Measurements from ENCODE around the gene ALG12.

GRCh38 chr22:49894322-49895054 lies 23.8 kb downstream of the ALG12 start:
- TF ChIP-seq PHF21A (CRISPR knock-in tag; IDR thresholded peaks at IDR 0.05): no peak
- no peak for TF ChIP-seq FOXP1 (IDR thresholded peaks at IDR 0.05)
- TF ChIP-seq FOXP1 (CRISPR knock-in tag; IDR thresholded peaks at IDR 0.05): no peak
- TF ChIP-seq RERE (CRISPR knock-in tag; IDR thresholded peaks at IDR 0.05; ENCODE audit: low read depth): no peak
